HCT116 (cell line): ENCODE results near the gene GLRX.

ENCODE experiments used
- CTCF ChIP-seq, 3 experiments: fragments of 200-600 bp in 1 of 3; sonication (generic) in 1 of 3; IDR thresholded peaks in 2 of 3; conservative IDR thresholded peaks in 1 of 3; 2 replicates each; pipeline ENCODE4 v1.5.1; 2012 to 2017; ENCODE audit warnings: low read depth in 2 of 3, low read length in 2 of 3, antibody characterized with exemption in 1 of 3, borderline replicate concordance in 1 of 3, control low read depth in 1 of 3, mild to moderate bottlenecking in 1 of 3, mixed read lengths in 1 of 3, mixed run types in 1 of 3, moderate library complexity in 1 of 3; ENCODE audit not compliant: insufficient read depth in 1 of 3
- ELF1 ChIP-seq: IDR thresholded peaks from 2 replicates; pipeline ENCODE4 v1.6.1; 2012; ENCODE audit warnings: low read depth, borderline replicate concordance
- EZH2phosphoT487 ChIP-seq: fragments of 200-600 bp; IDR thresholded peaks from 2 replicates; pipeline ENCODE4 v1.6.1; 2018; ENCODE audit warnings: antibody characterized with exemption, borderline replicate concordance
- POLR2AphosphoS5 ChIP-seq: IDR thresholded peaks from 2 replicates; pipeline ENCODE4 v1.6.1; 2011; ENCODE audit warnings: mild to moderate bottlenecking, low read depth, low read length, moderate library complexity
- TCF7L2 ChIP-seq: IDR thresholded peaks from 2 replicates; pipeline ENCODE4 v1.7.0; 2011; ENCODE audit warnings: borderline replicate concordance, inconsistent platforms; ENCODE audit not compliant: insufficient read depth, insufficient read length; ENCODE audit errors: extremely low read depth

DNA sequence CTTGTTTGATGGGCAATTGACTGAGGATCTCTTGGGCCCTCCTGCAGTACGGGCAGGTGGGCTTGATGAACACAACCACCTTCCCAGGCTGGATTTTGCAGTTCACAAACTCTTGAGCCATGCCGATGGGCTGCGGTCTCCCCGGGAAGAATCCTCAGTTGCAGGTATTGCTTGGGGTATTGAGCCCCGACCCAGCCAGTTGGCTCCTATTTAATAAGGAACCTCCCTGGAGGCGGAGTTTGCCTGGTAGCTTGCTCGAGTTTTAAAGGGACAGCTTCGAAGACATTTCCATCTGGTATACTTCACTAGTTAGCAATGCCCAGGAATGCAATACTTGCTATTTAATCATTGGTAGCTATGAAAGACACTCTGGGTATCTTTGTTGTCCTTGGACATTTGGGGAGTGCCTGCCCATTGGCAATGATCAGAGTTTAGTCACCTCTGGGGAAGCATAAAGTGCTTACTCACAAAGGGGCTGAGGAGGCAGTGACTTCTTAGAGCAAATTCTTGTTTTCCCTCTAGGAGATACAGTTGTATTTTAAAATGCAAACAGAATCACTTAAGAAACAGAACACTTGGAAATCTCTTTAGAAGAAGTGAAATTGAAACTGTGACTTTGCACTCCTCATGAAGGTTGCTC, at the start of gene GLRX:
- TF ChIP-seq POLR2AphosphoS5 = peak; percentile 84
- no peak for TF ChIP-seq CTCF (IDR thresholded peaks at IDR 0.05 in 2 of 3, conservative IDR thresholded peaks at IDR 0.05 in 1 of 3; ENCODE audit: borderline replicate concordance in 1 of 3, insufficient read depth in 1 of 3, low read depth in 2 of 3, low read length in 2 of 3)
- TF ChIP-seq ELF1 = no peak
- TF ChIP-seq TCF7L2 = no peak
- TF ChIP-seq EZH2phosphoT487 = no peak
